Endothelial cell of umbilical vein (primary cell): ENCODE data around the gene LTBP2.

Experiments used
- EZH2 ChIP-seq: IDR thresholded peaks from 2 replicates; pipeline ENCODE4 v1.6.1; 2012; ENCODE audit warnings: borderline replicate concordance, low read depth, mild to moderate bottlenecking, moderate library complexity, low read length, inconsistent platforms; ENCODE audit not compliant: severe bottlenecking
- JUN ChIP-seq: IDR thresholded peaks from 2 replicates; pipeline ENCODE4 v1.6.1; 2011; ENCODE audit warnings: borderline replicate concordance, low read depth; ENCODE audit not compliant: insufficient read length, insufficient read depth
- POLR2A ChIP-seq: IDR thresholded peaks from 2 replicates; pipeline ENCODE4 v1.6.1; 2012; ENCODE audit warnings: low read depth, mild to moderate bottlenecking, control low read depth, low read length
- TF ChIP-seq, protein P1 (sequence below), 2 donors: IDR thresholded peaks; 1 replicate in 1 of 2; 2 replicates in 1 of 2; pipeline ENCODE4 v1.5.1; 2011; ENCODE audit warnings: low read length in 2 of 2, mild to moderate bottlenecking in 2 of 2, moderate library complexity in 2 of 2, control low read depth in 1 of 2, inconsistent platforms in 1 of 2, low read depth in 1 of 2; ENCODE audit not compliant: insufficient read depth in 1 of 2; ENCODE audit errors: extremely low read depth in 1 of 2

GRCh38 chr14:74502236-74503019 lies 109.6 kb downstream of the LTBP2 start:
- TF ChIP-seq, protein P1, sequence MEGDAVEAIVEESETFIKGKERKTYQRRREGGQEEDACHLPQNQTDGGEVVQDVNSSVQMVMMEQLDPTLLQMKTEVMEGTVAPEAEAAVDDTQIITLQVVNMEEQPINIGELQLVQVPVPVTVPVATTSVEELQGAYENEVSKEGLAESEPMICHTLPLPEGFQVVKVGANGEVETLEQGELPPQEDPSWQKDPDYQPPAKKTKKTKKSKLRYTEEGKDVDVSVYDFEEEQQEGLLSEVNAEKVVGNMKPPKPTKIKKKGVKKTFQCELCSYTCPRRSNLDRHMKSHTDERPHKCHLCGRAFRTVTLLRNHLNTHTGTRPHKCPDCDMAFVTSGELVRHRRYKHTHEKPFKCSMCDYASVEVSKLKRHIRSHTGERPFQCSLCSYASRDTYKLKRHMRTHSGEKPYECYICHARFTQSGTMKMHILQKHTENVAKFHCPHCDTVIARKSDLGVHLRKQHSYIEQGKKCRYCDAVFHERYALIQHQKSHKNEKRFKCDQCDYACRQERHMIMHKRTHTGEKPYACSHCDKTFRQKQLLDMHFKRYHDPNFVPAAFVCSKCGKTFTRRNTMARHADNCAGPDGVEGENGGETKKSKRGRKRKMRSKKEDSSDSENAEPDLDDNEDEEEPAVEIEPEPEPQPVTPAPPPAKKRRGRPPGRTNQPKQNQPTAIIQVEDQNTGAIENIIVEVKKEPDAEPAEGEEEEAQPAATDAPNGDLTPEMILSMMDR (IDR thresholded peaks at IDR 0.05; ENCODE audit: extremely low read depth in 1 of 2, insufficient read depth in 1 of 2, low read depth in 1 of 2, low read length in 2 of 2), result peak; percentile 16 to 33
- no peak for TF ChIP-seq POLR2A
- no peak for TF ChIP-seq EZH2
- no peak for TF ChIP-seq JUN
